ENCODE data around the gene NDUFV1.

DNA sequence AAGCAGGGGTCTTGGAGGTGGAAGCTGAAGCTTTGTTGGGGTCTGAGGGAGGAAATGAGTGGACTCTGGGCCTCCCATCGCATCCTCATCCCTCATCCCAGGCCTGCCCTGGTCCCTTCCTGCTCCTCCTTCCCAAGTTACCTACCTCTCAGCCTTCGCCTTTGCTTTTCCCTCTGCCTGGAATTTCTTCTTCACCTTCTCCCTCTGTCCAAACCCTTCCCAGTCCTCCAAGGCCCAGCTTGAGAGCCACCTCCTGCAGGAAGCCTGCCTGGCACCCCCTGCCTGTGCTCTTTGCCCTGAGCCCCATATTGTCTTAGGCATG lies 25.1 kb downstream of the NDUFV1 start:
- TF ChIP-seq MXI1 (IDR thresholded peaks at IDR 0.05; ENCODE audit: low read depth, low read length) (no peak), ZEB2 (IDR thresholded peaks at IDR 0.05) (no peak), RAD21 (CRISPR knock-in tag; conservative IDR thresholded peaks at IDR 0.05 in 1 of 2, IDR thresholded peaks at IDR 0.05 in 1 of 2) (no peak), NFIX (CRISPR knock-in tag; IDR thresholded peaks at IDR 0.05; ENCODE audit: low read depth) (no peak), NONO (IDR thresholded peaks at IDR 0.05; ENCODE audit: low read depth in 2 of 2, low read length in 1 of 2) (no peak), ZNF239 (CRISPR knock-in tag; IDR thresholded peaks at IDR 0.05) (no peak), CEBPB (tag; IDR thresholded peaks at IDR 0.05) (no peak), TAF1 (IDR thresholded peaks at IDR 0.05; ENCODE audit: control insufficient read depth, extremely low read depth, insufficient read depth, low read length, severe bottlenecking) (no peak), FOXK2 (conservative IDR thresholded peaks at IDR 0.05 in 1 of 2, IDR thresholded peaks at IDR 0.05 in 1 of 2; ENCODE audit: low read depth in 2 of 2) (no peak), EHMT2 (IDR thresholded peaks at IDR 0.05) (no peak)
- TF ChIP-seq, protein P1, sequence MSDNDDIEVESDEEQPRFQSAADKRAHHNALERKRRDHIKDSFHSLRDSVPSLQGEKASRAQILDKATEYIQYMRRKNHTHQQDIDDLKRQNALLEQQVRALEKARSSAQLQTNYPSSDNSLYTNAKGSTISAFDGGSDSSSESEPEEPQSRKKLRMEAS (CRISPR knock-in tag; IDR thresholded peaks at IDR 0.05), result no peak
- TF ChIP-seq, protein P2, sequence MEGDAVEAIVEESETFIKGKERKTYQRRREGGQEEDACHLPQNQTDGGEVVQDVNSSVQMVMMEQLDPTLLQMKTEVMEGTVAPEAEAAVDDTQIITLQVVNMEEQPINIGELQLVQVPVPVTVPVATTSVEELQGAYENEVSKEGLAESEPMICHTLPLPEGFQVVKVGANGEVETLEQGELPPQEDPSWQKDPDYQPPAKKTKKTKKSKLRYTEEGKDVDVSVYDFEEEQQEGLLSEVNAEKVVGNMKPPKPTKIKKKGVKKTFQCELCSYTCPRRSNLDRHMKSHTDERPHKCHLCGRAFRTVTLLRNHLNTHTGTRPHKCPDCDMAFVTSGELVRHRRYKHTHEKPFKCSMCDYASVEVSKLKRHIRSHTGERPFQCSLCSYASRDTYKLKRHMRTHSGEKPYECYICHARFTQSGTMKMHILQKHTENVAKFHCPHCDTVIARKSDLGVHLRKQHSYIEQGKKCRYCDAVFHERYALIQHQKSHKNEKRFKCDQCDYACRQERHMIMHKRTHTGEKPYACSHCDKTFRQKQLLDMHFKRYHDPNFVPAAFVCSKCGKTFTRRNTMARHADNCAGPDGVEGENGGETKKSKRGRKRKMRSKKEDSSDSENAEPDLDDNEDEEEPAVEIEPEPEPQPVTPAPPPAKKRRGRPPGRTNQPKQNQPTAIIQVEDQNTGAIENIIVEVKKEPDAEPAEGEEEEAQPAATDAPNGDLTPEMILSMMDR (IDR thresholded peaks at IDR 0.05 in 2 of 3, conservative IDR thresholded peaks at IDR 0.05 in 1 of 3; ENCODE audit: insufficient read depth in 2 of 3, low read depth in 1 of 3, low read length in 3 of 3), result no peak
